Gastroesophageal sphincter (tissue), 4 donors: Measurements from ENCODE around the gene ARID3B. TPM values are rescaled to one million over a fixed set of nuclear protein-coding genes. Genes with fewer than 3 reads are reported as not detected.
"Not testable (repeated sequence)": the region's sequence is repeated elsewhere in the genome, so short reads cannot be mapped to it uniquely, and the experiment has no call there.

ENCODE experiments used
- ATAC-seq: fragments of 150-250 bp; one replicate; pipeline ENCODE4 v1.9.1; 2016; ENCODE audit warnings: mild to moderate bottlenecking, moderate library complexity
- H3K27ac ChIP-seq, 4 donors: fragments of 200-600 bp; sonication (generic) in 3 of 4; 1 replicate in 3 of 4; 2 replicates in 1 of 4; pipeline ENCODE4 v1.5.1; 2016 to 2019
- H3K27me3 ChIP-seq: fragments of 200-600 bp; sonication (generic); one replicate; pipeline ENCODE4 v1.5.1; 2019
- H3K36me3 ChIP-seq, 2 donors: fragments of 200-600 bp; sonication (generic); one replicate each; pipeline ENCODE4 v1.5.1; 2019; ENCODE audit warnings: control low read depth in 1 of 2
- H3K4me1 ChIP-seq, 3 donors: fragments of 200-600 bp; sonication (generic); 1 replicate in 2 of 3; 2 replicates in 1 of 3; pipeline ENCODE4 v1.5.1; 2016 to 2019; ENCODE audit warnings: control low read depth in 2 of 3
- H3K4me3 ChIP-seq, 2 donors: fragments of 200-600 bp; sonication (generic); one replicate each; pipeline ENCODE4 v1.5.1; 2019; ENCODE audit warnings: mild to moderate bottlenecking in 1 of 2, moderate library complexity in 1 of 2
- H3K9me3 ChIP-seq, 3 donors: fragments of 200-600 bp; sonication (generic); one replicate each; pipeline ENCODE4 v1.5.1; 2017 to 2019; ENCODE audit warnings: control low read depth in 2 of 3
- EP300 ChIP-seq: sonication (generic); formaldehyde crosslinking; IDR thresholded peaks from one replicate; pipeline ENCODE4 v1.6.1; 2017; ENCODE audit warnings: antibody characterized with exemption, mild to moderate bottlenecking
- POLR2A ChIP-seq, 2 donors: fragments of 450-650 bp; IDR thresholded peaks; one replicate each; pipeline ENCODE4 v1.6.1; 2017; ENCODE audit warnings: antibody characterized with exemption in 2 of 2, mild to moderate bottlenecking in 2 of 2, moderate library complexity in 1 of 2
- POLR2AphosphoS5 ChIP-seq: sonication (generic); formaldehyde crosslinking; IDR thresholded peaks from one replicate; pipeline ENCODE4 v1.6.1; 2017; ENCODE audit warnings: antibody characterized with exemption
- WGBS, 2 donors: methylation state at CpG; one replicate each; pipeline ENCODE4 v1.1.5; 2018; ENCODE audit warnings: low coverage in 1 of 2; 5-methylcytosine and 5-hydroxymethylcytosine counted together
- total RNA-seq, 4 donors: library from RNA; depleted of rRNA; stranded (reverse); fragments of >200 nt; gene quantifications; one replicate each; pipeline ENCODE4 v1.1.0, GENCODE V29; 2016
- TF ChIP-seq, protein P1 (sequence below), 4 experiments: fragments of 200-600 bp in 2 of 4; fragments of 450-650 bp in 2 of 4; sonication (generic) in 1 of 4; IDR thresholded peaks; one replicate each; pipeline ENCODE4 v1.5.1; 2017 to 2019; ENCODE audit warnings: antibody characterized with exemption in 4 of 4, mild to moderate bottlenecking in 2 of 4, moderate library complexity in 2 of 4

Gene ARID3B
- total RNA-seq, 4 donors from 2014 or later, result 2.9 to 8.4 (median 6.9) TPM

DNA sequence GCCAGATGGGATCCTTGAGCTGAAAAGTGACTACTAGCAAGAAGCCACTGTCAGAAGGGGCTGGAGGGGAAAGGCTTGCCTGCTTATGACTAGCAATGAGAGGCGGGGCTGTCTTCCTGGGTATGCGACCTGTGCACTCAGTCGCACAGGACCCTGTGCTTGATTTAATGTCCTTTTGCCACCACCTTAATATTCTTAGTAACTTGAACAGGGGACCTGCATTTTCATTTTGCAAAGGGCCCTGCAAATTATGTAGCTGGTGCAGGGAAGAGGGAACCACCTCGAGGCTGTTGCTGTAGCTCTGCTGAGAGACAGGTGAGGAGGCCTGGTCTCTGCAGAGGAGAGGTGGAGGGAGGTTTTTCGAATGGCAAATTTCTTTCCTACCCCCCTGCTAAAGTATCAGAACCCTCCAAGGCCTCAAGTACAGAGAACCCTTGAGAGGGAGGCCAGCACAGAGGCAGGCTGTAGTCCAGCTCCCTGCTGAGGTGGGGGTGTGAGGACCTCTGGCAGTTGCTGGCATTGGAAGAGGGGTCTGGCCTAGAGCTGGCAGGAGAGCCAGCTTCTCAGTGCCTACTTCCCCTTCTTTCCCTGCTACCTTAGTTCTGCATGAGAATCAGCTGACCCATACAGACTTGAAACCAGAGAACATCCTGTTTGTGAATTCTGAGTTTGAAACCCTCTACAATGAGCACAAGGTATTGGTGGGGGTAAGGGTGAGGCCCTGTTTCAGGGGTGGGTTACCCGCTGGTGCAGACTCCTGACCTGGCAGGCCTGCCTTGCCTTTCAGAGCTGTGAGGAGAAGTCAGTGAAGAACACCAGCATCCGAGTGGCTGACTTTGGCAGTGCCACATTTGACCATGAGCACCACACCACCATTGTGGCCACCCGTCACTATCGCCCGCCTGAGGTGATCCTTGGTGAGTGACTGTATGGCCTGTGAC is 86.0 kb downstream of the ARID3B start:
- no peaks in the 10 kb centered on the region for H3K9me3 ChIP-seq
- H3K4me3 ChIP-seq, result no peak overlapping the region
- no peaks in the 10 kb centered on the region for H3K27me3 ChIP-seq
- H3K27ac ChIP-seq, result no peak overlapping the region
- H3K4me1 ChIP-seq, result no peaks in the 10 kb centered on the region
- H3K36me3 ChIP-seq, result peaks cover 0 to 100% of the 10 kb centered on the region in 2 donors
- no peak for ATAC-seq
- WGBS, 2 donors, result 80 to 87% methylated on average over 1 to 4 of the region's 10 CpGs
- no peak for TF ChIP-seq POLR2A (IDR thresholded peaks at IDR 0.05)
- TF ChIP-seq EP300, result no peak

DNA sequence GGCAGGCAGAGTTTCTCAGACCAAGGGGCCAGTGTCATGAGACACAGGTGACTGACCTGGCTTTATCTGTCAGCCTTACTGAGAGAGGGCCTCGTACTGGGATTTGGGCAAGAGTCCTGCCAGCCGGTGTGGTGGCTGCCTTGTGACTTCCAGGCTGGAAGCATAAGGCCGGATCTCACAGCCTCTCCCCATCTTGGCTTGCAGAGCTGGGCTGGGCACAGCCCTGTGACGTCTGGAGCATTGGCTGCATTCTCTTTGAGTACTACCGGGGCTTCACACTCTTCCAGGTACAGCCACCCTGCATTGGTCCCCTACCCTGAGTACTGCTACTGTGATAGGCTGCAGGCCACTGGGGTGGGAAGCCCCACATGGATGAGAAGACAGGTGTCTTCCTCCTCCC is 86.7 kb downstream of the ARID3B start:
- no CpG with 5 or more reads among the region's 5 CpGs for WGBS, 2 donors
- no peak for ATAC-seq
- Histone ChIP-seq H3K4me3 (no peak overlapping the region), H3K36me3 (peaks cover 0 to 100% of the 10 kb centered on the region in 2 donors), H3K4me1 (no peaks in the 10 kb centered on the region), H3K27ac (no peak overlapping the region), H3K9me3 (no peaks in the 10 kb centered on the region), H3K27me3 (no peaks in the 10 kb centered on the region)
- TF ChIP-seq POLR2AphosphoS5 (no peak), EP300 (no peak), POLR2A (IDR thresholded peaks at IDR 0.05) (no peak)
- TF ChIP-seq, protein P1, sequence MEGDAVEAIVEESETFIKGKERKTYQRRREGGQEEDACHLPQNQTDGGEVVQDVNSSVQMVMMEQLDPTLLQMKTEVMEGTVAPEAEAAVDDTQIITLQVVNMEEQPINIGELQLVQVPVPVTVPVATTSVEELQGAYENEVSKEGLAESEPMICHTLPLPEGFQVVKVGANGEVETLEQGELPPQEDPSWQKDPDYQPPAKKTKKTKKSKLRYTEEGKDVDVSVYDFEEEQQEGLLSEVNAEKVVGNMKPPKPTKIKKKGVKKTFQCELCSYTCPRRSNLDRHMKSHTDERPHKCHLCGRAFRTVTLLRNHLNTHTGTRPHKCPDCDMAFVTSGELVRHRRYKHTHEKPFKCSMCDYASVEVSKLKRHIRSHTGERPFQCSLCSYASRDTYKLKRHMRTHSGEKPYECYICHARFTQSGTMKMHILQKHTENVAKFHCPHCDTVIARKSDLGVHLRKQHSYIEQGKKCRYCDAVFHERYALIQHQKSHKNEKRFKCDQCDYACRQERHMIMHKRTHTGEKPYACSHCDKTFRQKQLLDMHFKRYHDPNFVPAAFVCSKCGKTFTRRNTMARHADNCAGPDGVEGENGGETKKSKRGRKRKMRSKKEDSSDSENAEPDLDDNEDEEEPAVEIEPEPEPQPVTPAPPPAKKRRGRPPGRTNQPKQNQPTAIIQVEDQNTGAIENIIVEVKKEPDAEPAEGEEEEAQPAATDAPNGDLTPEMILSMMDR (IDR thresholded peaks at IDR 0.05), result no peak

DNA sequence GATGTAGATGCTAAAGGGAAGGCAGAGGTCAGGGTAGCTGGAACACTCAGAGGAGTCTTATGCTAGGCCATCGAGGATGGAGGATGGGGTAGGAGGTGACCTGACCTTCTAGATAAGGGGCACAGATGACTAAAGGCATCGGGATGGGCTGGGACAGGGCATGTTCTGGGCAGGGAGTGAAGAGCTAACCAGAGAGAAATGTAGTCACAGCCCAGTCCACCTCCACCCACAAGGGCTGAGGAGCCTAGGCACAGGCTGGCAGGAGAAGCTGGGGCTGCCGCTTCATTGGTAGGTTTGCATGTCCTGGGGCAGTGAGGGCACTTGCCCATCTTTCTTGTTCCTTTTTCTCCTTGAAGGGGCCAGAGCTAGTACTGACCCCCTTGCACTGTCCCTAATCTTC is 87.2 kb downstream of the ARID3B start:
- peaks cover 0 to 100% of the 10 kb centered on the region in 2 donors for H3K36me3 ChIP-seq
- no peak overlapping the region for H3K4me3 ChIP-seq
- no peak for ATAC-seq
- H3K9me3 ChIP-seq, result no peaks in the 10 kb centered on the region
- H3K27me3 ChIP-seq, result no peaks in the 10 kb centered on the region
- TF ChIP-seq, protein P1 (IDR thresholded peaks at IDR 0.05), result no peak
- H3K27ac ChIP-seq, result no peak overlapping the region
- 55 to 60% methylated on average over 1 to 3 of the region's 3 CpGs for WGBS, 2 donors
- no peaks in the 10 kb centered on the region for H3K4me1 ChIP-seq

DNA sequence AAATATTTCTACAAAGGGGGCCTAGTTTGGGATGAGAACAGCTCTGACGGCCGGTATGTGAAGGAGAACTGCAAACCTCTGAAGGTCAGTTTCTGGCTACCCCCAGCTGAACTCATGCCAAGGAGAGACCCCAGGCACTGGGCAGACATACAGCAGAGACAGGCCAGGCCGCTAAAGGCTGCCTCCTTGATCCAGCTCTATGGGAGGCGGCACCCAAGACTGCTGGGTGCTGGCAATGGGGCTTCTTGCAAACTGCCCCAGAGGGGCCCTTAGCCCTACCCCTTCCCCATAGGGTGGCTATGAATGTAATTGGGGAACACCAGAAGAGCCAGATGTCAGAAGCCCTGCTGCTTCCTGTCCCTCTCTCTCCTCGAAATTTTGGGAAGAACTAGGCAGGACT is 87.9 kb downstream of the ARID3B start:
- H3K9me3 ChIP-seq, result no peaks in the 10 kb centered on the region
- no peak overlapping the region for H3K4me3 ChIP-seq
- TF ChIP-seq POLR2A (IDR thresholded peaks at IDR 0.05) (no peak), EP300 (no peak), POLR2AphosphoS5 (no peak)
- TF ChIP-seq, protein P1 (IDR thresholded peaks at IDR 0.05), result no peak
- H3K27ac ChIP-seq, result no peak overlapping the region
- H3K4me1 ChIP-seq, result no peaks in the 10 kb centered on the region
- WGBS, 2 donors, result no CpG with 5 or more reads among the region's 5 CpGs
- no peaks in the 10 kb centered on the region for H3K27me3 ChIP-seq
- peaks cover 0 to 100% of the 10 kb centered on the region in 2 donors for H3K36me3 ChIP-seq
- ATAC-seq, result no peak

DNA sequence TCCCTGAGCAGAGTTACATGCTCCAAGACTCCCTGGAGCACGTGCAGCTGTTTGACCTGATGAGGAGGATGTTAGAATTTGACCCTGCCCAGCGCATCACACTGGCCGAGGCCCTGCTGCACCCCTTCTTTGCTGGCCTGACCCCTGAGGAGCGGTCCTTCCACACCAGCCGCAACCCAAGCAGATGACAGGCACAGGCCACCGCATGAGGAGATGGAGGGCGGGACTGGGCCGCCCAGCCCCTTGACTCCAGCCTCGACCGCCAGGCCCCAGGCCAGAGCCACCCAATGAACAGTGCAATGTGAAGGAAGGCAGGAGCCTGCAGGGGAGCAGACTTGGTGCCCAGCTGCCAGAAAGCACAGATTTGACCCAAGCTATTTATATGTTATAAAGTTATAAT is 88.7 kb downstream of the ARID3B start:
- not testable (repeated sequence) for H3K27me3 ChIP-seq, H3K27ac ChIP-seq, ATAC-seq, H3K4me1 ChIP-seq, H3K4me3 ChIP-seq, H3K9me3 ChIP-seq
- 80% methylated on average over 1 of the region's 10 CpGs; no CpG with 5 or more reads in 1 of the 2 donors for WGBS, 2 donors
- peaks cover 0 to 100% of the 10 kb centered on the region in 2 donors for H3K36me3 ChIP-seq
